SU-DHL-6 (cell line): ENCODE results near the gene BEX3.

ENCODE experiments used
- CTCF ChIP-seq: fragments of 200-600 bp; sonication (generic); IDR thresholded peaks from one replicate; pipeline ENCODE4 v1.5.1; 2017; ENCODE audit warnings: antibody characterized with exemption, mild to moderate bottlenecking, low read length, moderate library complexity; ENCODE audit not compliant: insufficient read depth, poor library complexity, severe bottlenecking
- EZH2phosphoT487 ChIP-seq: fragments of 200-600 bp; sonication (generic), shearing (Covaris generic); conservative IDR thresholded peaks from 2 replicates; pipeline ENCODE4 v1.6.1; 2018; ENCODE audit warnings: mild to moderate bottlenecking, antibody characterized with exemption, low read length, moderate library complexity, mixed read lengths

DNA sequence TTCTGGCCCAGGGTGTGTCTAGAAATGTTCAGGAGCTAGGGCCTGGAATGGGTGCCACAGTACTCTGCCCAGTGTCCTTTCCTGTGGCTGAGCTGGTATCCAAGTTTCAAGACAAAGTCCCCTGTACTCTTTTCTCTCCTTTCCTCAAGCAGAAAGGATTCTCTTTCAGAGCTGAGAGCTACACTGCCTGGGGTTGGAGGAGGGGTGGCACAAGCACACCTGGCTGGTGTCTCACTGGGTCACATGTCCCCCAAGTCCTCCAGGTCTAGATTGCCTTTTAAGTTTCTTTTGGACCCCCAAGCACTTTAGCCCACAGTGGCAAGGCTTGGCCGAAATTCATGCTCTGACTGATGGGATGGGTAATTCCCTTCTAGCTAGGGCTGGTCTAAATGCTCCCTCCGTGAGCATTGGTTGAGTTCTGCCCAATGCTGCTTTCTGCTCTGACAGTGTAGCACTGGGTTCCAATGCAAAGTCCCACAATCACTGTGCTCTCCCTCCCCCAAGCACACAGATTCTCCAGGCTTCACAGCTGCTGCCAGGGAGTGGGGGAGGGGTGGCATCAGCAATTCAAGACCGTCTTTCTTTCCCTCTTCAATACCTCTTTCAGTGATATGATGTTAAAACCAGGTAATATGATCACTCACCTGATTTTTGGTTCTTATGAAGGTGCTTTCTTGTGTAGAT lies 47.8 kb downstream of the BEX3 start:
- TF ChIP-seq CTCF (no peak), EZH2phosphoT487 (no peak)
